KBM-7 (cell line): ENCODE results near the gene COPS3.

Experiments used
- DNase-seq: peaks from one replicate; pipeline ENCODE4 v3.0.0-alpha.2; 2015
- in situ Hi-C: fragments of 300-500 bp; cut with MboI; formaldehyde crosslinking; loops from 2 replicates; pipeline ENCODE4 v1.14.3; 2020; ENCODE audit warnings: low sequenced_read_pairs, low pct_unique_long_range_greater_than_20kb, mixed read lengths

Gene COPS3

DNA sequence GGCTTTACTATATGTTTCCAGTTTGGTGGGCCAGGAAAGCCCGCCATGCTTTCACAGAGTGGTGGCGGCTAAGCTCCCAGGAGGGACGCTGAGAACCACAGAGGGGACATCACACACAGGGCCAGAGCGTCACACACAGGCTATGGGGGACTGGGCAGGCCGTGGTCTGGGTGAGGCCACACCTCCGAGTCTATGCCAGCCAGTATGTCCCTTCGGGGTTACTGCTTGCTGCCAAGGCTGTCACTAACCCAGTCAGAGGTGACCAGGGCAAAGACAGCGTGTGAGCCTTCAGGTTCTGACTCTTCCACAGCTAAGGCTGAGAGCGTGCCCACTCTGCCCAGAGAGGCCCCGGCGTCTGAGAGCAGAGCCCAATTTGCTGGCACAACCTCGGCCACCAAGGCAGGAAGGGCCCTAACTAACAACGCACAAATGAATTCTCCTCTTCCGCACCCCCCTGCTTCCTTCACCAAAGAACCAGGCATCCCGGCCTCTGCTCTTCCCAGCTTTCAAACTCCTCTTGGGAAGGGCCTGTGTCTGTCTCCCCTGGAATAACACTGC is 77.8 kb downstream of the COPS3 start:
- in situ Hi-C loops = no loop called here

DNA sequence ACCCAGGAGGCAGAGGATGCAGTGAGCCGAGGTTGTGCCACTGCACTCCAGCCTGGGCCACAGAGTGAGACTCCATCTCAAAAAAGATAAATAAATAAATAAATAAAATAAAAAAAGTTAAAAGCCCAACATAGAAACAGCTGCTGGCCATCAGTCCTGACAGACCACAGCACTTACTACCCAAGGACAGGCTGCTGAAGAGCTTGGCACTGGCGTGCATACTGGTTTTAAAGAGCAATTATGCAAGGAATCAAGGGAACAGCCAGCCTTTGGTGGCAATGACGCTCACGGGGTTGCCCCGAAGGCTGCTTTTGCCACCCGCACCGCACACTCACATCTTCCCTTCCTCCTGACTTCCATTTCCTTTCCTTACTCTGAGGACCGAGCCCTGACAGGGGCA is 79.1 kb downstream of the COPS3 start:
- in situ Hi-C loops = no loop called here
- no peak for DNase-seq

More for the DNA sequence above, 77.8 kb downstream of the COPS3 start:
- DNase-seq = no peak

DNA sequence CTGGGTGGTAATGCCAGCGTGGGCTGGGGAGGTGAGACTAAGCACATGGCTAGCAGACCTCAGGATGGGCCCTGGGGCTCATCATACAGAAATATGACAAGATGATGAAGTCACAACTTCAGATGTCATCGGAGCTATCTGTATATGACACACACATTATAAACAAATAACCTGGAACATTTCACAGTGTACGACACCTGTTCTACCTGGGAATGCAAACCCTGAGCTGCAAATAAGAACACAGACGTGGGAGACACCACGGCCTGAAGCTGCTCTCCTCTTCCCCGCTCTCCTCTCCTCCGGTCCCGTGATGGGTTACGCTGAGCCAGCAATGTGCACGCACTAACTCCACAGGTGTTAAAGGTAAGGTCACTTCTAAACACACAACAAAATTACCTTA is 79.8 kb downstream of the COPS3 start:
- DNase-seq = no peak
- in situ Hi-C loops = no loop called here

DNA sequence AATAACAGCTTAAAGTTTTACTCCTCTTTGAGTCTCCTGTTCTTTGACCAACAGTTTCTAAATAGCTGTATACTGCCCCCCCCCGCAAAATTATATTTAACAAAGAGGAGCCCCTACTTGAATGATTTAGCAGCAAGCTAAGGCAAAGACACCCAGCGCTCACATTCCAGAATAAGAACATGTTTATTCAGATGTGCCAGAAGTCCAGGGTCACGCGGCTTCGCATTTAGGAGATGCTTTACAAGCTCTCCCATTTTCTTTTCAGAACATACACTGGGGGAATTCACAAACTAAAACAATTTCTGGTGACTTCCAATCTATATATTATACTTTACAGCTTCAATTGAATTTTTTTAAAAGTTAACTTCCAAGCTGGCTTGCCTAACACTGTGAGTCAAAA is 80.2 kb downstream of the COPS3 start:
- no peak for DNase-seq
- in situ Hi-C loops = no loop called here

DNA sequence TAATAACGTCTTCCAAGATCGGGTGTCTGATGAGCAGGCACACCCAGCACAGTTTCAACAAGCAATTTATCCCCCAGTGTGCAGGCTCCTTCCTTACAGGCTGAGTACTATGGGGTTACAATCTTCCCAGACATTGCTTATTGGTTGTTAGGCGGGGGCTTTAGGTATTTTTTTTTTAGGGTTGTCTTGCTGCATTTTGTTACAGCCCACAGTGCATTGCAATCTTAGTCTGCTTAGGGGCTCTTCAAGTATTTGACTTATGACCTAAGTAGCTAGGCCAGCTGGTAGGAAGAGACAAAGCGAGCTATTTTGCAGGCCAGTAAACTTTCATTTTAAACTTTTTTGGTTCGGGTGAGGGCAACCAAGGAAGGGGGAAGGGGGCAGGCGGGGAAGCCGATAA is 80.7 kb downstream of the COPS3 start:
- in situ Hi-C loops = no loop called here
- no peak for DNase-seq

DNA sequence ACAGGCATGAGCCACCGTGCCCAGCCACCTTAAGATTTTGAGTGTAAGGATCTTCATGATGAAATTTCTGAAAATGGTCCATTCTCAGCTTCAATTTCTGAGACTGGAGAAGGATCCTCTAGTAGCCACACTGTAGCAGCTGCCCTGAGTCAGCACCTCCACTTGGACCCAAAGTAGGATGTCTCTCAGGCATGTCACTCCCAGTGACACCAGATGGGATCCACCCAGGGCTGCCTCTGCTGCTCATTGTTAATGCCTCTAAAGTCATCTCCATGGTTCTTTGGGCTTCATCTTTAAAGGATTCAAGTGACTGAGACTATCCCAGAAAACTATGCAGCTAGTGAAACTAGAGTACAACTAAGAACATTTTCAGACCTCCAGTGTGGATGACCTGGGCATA is 82.8 kb downstream of the COPS3 start:
- no peak for DNase-seq
- in situ Hi-C loops = no loop called here

DNA sequence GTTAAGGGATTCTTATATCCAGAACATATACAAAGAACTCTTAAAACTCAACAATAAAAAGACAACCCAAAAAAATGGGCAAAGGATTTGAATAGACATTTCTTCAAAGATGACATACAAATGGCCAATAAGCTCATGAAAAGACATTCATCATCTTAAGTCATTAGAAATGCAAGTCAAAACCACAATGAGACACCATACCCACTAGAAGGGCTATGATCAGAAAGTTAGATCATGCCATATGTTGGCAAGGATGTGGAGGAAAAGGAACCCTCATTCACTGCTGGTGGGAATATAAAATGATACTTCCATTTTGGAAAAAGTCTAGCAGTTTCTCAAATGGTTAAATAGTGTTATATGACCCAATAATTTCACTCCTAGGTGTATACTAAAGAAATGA is 84.3 kb downstream of the COPS3 start:
- in situ Hi-C loops = no loop called here

More for the DNA sequence above, 84.3 kb downstream of the COPS3 start:
- DNase-seq = no peak
